Measurements from ENCODE around the gene LAS1L. TPM values are rescaled to one million over a fixed set of nuclear protein-coding genes. Genes with fewer than 3 reads are reported as not detected.

Gene LAS1L
- total RNA-seq: 18.0 and 21.5 TPM in 2 replicates

GRCh38 chrX:65534450-65535292 lies at the start of gene LAS1L:
Gene LAS1L, minus strand, starts transcription at chrX:65534787. Its CDS starts 72 bp downstream, at chrX:65534715.

Other genes starting within 250 kb of the LAS1L start
- 876 and 965 TPM in 2 replicates for gene MSN, start 132.9 kb upstream of the LAS1L start, total RNA-seq